Globus pallidus (tissue), 1 donor: ENCODE data around the gene UPK3A.
A peak's percentile ranks its signal among the peaks of the same experiment; 100 is the strongest.

Experiments
- DNase-seq: peaks from one replicate; pipeline ENCODE4 v3.0.0-alpha.2; 2015; ENCODE audit warnings: low spot score

The UPK3A gene

GRCh38 chr22:45284705-45285262 lies at the start of gene UPK3A:
TSS of gene UPK3A (plus strand) at chr22:45284949. CDS start at chr22:45285014, 65 bp downstream.
- no peak for DNase-seq

GRCh38 chr22:45235101-45235777 lies 49.5 kb upstream of the UPK3A start:
- peak; percentile 57 for DNase-seq

- no peak for DNase-seq
Observed at GRCh38 chr22:45235851-45236342, 48.9 kb upstream of the UPK3A start.

DNA sequence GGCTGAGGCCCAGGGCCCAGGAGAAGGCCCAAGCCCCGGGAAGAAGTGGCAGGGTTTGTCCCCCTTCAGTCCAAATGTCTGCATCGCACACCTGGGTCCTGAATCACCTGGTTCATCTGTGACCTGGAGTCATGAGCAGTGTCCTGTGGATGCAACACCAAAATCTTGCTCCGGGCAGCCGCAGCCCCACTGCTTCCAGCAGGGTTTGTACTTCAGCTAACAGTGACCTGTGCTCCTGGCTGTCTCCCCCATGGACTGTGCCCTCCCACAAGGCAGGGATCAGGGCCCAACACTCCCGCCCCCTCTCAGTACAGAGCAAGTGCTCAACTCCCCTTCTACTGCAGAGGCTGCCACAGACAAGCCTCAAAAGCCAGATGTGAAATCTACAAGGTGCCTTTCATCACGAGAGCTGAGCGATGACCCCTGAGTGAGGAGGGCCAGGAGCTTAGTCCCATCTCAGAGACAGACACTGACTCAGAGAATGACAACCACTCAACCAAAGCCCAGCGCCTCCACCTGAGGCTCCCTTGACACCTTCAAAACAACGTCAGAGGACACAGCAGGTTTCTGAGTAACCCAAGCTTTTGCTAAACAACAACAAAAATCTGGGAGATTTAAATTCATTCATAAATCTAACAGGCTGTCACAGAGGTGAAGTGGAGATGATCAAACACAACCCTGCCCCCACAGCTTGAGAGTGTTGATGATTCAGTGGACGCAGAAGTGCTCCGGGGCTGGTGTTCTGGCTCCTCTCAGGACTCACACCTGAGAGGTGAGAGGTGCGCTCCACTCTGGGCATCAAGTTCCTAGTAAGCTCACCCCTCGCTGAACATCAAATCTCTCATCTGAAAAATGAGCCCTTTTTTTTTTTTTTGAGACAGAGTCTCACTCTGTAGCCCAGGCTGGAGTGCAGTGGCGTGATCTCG lies 47.4 kb upstream of the UPK3A start:
- DNase-seq: no peak

DNA sequence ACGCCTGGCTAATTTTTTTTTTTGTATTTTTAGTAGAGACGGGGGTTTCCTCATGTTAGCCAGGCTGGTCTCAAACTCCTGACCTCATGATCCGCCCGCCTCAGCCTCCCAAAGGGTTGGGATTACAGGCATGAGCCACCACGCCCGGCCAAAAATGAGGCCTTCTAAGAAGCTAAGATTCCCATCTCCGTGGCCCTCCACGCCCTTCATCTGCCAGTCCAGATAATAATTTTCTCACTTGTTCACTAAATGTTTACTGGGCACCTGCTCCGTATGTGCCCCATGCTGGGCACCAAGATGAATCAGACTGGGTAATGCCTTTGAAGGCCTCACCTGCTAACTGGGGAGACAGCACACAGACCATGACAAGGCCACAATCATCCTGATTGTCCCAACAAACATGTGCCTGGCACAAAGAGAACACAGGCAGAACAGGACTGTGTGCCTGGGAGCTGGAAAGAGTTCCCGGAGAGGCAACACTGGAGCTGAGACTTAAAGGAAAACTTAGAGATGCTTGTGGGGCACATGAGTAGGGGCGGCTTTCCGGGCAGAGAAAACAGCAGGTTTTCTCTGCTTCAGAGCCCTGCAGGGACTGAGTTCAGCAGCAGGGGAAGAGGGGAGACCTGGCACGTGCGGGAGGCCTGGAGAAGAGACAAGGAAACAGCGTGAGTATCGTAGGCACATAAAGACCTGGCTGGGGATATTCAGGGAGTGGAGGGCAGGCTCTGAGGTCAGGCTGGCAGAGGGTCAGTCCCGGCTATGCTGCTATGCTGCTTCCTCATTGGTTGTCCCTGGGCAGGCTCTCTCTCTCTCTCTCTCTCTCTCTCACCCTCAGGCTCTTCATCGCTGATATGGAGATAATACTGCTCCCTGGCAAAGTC lies 46.4 kb upstream of the UPK3A start:
- no peak for DNase-seq

DNA sequence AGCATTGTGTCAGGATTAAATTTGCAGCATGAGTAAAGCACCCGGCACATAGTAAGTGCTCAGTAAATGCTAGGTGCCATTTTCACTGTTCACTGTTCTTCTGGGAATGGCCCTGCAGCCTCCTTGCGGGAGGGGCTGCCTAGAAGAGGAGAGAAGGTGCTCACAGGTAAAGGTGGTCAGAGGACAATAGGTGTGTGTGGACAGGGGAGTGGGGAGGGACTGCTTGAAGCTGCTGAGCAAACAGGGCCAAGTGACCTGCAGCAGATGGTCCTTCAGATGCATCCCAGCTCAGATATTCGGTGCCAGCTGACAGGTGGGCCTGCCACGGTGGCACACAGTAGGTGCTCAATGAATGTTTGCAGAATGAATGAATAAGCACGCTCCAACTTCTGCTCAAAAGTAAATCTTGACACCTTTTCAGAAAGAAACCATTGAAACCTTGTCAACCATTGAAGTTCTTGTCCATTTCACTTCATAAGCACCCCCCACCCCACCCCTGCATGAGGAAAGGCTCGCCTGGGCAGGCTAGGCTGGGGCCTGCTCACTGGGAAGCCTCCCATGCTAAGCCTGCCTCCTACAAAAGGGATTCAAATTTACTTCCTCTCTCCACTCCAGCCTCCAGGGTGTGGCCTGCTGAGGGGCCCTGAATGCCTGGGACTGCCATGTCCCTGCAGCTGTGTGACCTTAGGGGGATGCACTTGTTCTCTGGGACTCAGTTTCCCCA lies 45.6 kb upstream of the UPK3A start:
- DNase-seq: no peak

DNA sequence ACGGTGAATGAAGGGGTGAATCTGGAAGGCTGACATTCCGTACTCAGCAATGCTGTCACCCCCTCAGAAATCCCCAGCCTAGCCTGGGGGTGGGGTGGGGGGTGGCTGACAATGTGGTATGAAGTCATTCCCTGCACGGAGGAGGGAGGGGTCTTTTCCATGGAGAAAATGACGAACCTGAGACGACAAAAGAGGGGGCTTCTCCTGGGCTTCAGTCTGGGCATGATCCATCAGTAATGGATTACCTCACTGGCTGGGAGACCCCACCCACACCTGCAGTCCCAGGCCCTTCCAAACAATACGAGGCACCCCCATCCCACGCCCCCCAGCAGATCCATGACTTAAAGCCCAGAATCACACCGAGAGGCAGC lies 45.1 kb upstream of the UPK3A start:
- no peak for DNase-seq

GRCh38 chr22:45240104-45240809 lies 44.5 kb upstream of the UPK3A start:
- DNase-seq: no peak

GRCh38 chr22:45240810-45241631 lies 43.7 kb upstream of the UPK3A start, which contains the start of gene KIAA0930:
TSS of gene KIAA0930 (minus strand) at chr22:45240894. CDS start at chr22:45240703, 191 bp downstream.
- DNase-seq: peak; percentile 79

DNA sequence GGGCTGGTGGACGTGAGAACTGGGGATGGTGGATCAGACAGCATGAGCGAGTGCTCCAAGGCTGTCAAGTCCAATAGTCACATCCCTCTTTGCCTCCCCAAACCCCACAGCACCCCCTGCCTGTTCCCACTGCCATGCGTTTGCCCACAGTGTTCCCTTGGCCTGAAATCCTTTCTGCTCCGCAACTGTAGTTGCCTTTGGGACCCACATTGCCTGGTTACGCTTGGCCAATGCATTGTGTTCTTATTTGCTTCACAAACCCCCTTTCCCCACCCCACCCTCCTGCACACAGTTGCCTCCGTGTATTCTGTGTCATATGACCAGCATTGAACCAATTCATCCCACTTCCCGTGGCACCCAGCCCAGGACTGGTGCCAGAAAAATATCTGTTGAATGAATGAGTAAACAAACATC lies 42.0 kb upstream of the UPK3A start:
- DNase-seq: peak; percentile 79

GRCh38 chr22:45244916-45245315 lies 39.8 kb upstream of the UPK3A start:
- DNase-seq: no peak

GRCh38 chr22:45246060-45246985 lies 38.4 kb upstream of the UPK3A start:
- no peak for DNase-seq

DNA sequence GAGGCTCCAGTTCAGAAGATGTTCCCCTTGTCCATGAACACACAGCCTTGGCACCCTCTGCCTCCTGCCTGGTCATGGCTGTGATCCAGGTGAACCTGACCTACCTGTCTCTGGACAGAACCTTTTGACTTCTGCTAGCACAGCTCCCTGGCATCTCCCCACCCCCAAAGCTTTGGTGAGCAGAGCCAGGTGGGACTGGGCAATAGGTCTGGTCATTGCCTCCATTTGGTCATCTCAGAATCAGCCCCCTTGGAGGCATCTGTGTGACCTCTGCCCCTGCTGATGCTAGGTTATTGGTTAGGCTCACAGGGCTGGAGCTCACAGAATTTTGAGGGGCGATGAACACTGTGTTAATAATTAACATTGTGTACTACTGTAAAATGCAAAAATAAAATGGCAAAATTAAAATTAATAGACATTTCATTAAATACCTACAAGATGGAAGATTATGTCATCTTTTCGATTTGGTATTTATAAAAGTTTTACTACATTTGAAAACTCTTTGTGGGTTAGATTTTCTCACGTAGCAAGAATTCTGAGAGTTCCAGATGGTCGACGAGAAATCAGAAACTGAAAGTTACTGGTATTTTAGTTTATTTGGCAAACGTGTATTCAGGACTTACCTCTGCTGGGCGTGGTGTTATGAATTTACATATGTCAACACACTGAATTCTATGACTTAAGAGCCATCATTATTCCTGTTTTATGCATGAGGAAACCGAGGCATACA lies 35.8 kb upstream of the UPK3A start:
- DNase-seq: no peak

DNA sequence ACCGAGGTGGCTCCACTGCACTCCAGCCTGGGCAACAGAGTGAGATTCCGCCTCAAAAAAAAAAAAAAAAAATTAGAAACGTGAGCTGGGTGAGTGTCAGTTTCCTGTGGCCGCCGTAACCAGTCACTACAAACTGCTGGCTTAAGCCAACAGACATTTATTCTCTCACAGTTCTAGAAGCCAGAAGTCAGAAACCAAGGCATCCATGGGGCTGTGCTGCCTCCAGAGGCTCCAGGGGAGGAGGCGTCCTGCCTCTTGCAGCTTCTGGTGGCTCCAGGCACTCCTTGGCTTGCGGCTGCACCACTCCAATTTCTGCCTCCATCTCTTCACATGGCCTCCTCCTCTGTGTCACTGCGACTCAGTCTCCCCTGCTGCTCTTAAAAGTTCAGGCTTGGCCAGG lies 32.9 kb upstream of the UPK3A start:
- no peak for DNase-seq

- no peak for DNase-seq
Observed at GRCh38 chr22:45253039-45253641, 31.6 kb upstream of the UPK3A start.

DNA sequence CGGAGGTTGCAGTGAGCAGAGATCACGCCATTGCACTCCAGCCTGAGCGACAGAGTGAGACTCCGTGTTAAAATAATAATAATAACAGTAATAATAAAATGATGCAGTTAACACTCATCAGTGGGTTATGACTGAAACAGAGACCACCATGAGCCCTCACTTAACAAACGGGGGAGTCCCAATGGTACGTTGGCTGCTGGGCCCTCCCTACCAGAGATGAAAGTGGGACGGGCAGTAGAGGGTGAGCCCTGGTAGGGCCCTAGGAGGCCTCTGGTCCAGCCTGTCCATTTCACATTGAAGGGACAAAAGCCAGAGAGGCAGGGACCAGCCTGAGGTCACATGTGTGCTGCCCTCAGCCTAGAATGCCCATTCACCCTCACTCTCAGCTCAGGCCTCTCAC lies 30.4 kb upstream of the UPK3A start:
- DNase-seq: no peak

GRCh38 chr22:45254789-45255278 lies 29.9 kb upstream of the UPK3A start:
- DNase-seq: no peak
